ENCODE measurements around the gene PRTN3. TPM values are rescaled to one million over a fixed set of nuclear protein-coding genes. Genes with fewer than 3 reads are reported as not detected.

PRTN3 gene
- 0.14 and 0.16 TPM in 2 replicates for total RNA-seq (2014; rRNA removed; shearing (Covaris generic))

GRCh38 chr19:840519-841206, at the start of gene PRTN3:
PRTN3 (plus strand) TSS chr19:840999; CDS start chr19:841009, 10 bp downstream.
- no peak for DNase-seq (ENCODE audit: low spot score)

GRCh38 chr19:791007-791566, 49.7 kb upstream of the PRTN3 start:
- no peak for DNase-seq (ENCODE audit: low spot score)

DNA sequence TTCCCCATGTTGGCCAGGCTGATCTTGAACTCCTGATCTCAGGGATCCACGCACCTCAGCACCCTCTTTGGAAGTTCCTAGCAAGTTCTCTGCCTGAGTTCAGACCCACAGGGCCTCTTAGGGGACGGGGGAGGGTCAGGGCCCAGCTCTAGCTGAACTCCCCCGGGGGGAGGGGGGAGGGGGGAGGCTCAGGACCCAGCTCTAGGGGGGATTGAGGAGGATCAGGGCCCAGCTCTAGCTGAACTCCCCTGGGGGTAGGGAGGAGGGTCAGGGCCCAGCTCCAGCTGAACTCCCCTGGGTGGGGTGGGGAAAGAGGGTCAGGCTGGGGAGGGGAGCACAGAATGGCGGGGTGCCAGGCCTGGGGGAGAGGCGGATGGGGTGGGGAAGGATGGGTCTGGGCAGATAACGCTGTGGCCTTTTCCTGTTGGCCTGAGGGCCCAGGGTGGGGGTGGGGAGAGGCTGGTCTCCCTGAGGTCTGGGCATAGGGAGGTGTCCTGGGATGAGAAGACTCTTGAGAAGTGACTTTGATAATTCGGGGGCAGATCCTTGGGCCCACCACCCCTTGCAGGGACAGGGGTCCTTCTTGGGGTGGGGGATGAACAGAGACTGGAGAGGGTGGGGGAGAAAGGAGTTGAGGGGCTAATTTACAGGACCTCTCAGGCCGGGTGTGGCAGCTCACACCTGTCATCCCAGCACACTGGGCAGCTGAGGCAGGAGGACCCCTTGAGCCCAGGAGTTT, 49.1 kb upstream of the PRTN3 start:
- no peak for DNase-seq (ENCODE audit: low spot score)

DNA sequence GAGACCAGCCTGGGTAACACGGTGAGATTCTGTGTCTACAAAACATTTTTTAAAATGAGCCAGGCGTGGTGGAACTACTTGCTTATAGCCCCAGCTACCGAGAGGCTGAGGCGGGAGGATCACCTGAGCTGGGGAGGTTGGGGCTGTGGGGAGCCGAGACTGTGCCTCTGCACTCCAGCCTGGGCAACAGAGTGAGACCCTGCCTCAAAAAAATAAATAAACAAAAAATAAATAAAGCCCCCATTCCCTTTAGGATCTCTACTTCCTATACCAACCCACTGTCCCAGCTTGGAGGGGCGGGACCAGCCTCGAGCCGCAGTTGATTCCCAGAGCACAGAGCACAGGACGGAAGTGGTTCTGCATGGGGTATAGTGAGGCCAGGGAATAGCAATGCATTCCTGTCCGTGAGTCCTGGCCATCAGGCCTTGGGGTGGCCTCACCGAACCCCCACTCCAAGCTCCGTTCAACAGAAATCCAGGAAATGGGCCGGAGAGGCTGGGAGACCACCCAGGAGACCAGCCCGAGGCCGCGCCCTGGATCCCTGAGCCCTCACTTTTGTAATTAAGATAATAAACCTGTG, 48.4 kb upstream of the PRTN3 start:
- no peak for DNase-seq (ENCODE audit: low spot score)

GRCh38 chr19:793806-794205, 47.0 kb upstream of the PRTN3 start:
- no peak for DNase-seq (ENCODE audit: low spot score)

DNA sequence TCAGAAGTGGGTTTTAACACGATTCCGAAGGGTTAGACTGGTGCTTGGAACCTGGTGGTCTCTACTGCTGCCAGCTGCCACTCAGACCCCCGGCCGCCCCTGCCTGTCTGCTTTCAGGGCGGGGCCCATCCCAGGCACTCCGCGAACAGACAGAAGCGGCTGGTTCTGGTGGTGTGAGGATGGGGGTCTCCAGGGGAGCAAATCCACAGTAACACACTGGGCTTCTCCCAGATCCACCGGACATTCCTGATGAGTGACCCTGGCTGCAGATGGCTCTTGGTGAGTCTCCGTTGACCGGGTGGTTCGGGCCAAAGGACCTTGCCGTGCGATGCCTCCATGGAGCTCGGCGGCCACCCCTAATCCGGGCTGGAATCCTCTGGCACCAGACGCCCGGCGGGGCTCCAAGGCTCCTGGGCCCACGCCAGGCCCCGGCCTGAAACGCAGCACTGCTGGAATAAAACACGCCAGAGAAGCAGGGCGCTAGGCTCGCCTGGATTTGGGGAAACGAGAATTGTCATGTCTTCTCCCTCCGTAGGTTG, 45.7 kb upstream of the PRTN3 start:
- no peak for DNase-seq (ENCODE audit: low spot score)

- no peak for DNase-seq (ENCODE audit: low spot score)
These were observed 44.9 kb upstream of the PRTN3 start for GRCh38 chr19:795691-796581.

DNA sequence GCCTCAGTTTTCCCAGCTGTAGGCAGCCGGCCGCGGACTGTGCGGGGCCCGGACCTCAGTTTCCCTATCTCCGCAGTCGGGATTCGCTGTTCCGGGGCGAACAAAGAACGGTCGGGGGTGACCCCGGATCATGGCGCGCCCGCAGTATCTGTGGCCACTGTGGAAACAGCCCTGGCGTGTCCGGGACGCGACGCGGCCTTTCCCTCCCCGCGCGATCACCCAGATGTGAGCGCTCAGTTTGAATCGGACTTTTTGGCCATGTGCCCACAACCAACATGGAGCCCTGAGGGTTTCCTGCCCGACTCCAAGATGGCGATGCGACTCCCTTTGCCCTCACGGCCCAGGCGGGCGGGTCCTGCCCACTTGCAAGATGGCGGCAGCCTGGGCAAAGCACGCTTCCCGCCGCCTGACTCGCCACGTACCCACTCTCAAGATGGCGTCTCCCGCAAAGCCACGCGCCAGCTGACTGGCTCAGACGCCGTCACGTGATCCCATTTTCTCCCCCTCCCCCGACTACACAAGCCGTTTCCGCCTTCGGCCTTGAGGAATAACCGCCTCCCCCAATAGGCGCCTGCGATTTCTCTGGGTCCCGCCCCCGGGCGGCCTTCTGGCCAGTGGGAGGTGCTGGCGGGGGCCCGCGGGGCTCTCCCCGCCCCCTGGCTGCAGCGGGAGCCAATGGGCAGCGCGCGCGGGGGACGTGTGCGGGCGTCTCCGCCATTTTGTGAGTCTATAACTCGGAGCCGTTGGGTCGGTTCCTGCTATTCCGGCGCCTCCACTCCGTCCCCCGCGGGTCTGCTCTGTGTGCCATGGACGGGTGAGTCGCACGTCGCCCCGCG, 43.9 kb upstream of the PRTN3 start, which contains the start of gene PTBP1:
TSS of gene PTBP1 (plus strand) at position 761 of the 836 bp plus-strand sequence. CDS start at position 807, 46 bp downstream.
- peak; percentile 100 for DNase-seq (ENCODE audit: low spot score)

GRCh38 chr19:797528-798414, 43.0 kb upstream of the PRTN3 start:
- peak; percentile 73 for DNase-seq (ENCODE audit: low spot score)

DNA sequence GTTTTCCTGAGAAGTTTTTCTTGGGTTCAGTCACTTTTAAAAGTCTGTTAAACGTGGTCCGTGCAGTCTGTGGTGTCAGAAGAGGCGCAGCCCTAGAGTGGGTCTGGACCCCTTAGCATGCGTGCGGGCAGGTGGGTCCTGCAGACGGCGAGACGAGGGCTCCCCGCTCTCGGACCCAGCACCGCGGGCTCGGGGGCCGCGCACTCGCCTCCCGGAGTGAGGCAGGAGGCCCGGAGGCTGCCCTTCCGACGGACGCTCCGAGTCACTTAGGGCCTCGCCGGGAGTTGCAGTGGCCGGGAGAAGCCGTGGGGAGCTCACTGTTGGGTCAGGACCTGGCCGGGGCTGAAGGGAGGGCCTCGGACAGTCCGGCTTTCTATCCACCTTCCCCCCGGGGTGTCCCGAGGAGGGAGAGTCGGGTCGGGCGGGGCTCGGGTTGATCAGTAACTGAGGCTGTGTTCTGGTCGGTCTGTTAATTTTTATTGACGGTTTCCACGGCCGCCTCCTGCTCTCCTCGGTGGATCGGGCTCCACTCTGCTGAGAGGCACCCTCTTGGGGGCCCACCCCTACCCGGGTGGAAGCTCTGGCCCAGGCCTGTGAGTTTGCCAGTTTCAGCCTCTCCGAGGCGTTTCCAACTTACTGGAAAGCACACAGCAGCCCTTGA, 42.3 kb upstream of the PRTN3 start:
- DNase-seq (ENCODE audit: low spot score): no peak

DNA sequence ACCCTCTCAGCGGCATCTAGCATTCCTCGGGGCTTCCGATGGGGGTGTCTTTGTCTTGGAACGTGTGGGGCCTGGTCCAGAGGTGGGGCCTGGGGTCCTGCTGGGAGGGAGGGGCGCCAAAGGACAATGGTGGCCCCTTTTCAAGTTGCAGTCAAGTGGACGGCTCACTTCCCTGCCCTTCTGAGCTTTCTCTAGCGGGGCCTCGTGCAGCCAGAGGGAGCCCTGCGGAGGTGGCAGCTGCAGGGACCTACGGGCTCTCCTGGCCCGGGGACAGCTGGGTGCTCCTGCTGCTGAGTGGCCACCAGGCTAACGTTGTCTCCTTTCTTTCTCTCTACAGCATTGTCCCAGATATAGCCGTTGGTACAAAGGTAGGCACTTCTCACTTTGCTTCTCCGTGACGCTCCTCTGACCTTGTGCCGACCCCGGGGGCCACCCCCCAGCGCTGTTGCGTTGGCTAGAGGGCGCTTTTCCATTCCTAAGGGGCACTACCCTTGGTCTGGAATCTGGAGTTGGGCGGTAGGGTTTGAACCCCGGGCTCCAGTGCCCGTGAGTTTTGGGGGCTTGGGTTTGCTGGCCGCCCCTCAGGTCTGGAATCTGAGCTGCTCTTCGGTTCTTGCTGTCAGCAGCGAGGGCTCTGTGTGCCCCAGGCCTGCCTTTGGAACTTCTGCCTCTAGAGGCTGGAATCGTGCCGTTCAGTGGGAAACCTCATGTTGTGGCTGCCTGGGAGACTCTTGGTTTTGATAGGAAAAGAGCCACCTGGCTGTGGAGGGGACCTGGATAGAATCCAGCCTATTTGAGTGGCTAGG, 41.5 kb upstream of the PRTN3 start:
- no peak for DNase-seq (ENCODE audit: low spot score)

GRCh38 chr19:800360-801029, 40.3 kb upstream of the PRTN3 start:
- DNase-seq (ENCODE audit: low spot score): no peak

DNA sequence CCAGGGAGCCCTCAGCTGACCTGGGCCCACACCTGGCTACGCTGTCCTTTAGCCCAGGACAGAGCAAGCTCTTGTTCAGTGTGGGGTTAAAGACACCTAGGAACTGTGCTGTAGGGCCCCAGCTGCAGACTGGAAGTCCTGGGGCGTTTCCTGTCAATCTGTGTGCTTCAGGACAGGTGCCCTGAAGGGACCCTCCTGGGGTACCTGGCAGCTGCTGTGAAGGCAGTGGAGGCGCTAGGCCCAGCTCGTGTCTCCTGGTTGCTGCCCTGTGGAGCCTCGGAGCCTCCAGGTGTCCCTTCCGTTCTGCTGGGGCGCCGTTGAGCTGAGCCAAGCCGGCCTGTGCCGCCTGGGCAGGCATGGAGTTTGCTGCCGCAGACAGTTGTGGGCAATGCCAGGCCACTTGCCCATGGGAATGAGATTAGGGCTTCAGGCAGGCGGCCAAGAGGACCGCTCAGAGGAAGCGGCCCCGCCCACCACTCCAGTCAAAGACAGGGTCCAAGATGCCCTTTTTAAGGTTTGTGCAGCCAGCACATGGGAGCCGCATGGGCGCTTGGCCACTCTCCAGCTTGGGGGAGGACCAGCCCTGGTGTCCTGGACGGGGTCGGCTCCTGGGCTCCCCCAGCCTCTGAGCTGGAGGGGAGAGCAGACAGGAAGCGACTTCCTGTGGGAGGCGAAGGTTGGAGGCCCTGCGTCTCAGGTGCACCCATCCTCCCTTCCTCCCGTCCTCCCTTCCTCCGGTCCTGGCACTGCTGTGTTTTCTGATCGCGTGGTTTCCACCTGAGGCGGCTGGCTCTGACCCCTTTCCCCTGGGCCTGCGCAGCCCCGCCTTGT, 39.6 kb upstream of the PRTN3 start:
- peak; percentile 75 for DNase-seq (ENCODE audit: low spot score)

DNA sequence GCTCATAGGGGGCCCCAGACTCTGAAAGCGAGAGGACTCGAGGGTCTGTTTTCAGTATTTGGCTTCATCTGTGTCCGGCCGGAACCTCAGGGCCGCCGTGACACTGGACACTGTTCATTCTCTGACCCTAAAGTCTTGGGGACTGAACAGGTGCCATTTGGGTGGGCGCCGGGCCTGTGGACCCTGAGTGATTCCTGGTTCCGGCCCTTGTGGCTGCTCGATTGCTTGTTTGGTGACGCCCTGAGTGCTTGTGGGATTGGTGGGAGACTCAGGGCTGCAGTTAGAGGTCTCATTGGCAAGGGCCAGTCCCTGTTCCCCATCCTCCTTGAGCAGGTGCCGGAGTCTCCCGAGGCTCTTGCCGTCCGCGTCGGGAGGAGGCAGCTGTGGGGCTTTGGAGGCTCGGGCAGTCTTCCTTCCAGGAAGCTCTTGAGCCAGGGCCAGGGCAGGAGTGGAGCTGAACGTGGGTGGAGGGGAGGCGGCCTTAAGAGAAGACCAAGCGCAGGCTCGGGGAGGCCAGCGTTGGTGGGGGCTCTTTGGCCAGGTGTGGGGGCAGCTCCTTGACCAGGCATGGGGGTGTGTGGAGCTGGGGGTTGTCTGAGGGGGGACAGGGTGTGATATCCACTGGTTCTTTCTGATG, 38.8 kb upstream of the PRTN3 start:
- no peak for DNase-seq (ENCODE audit: low spot score)

DNA sequence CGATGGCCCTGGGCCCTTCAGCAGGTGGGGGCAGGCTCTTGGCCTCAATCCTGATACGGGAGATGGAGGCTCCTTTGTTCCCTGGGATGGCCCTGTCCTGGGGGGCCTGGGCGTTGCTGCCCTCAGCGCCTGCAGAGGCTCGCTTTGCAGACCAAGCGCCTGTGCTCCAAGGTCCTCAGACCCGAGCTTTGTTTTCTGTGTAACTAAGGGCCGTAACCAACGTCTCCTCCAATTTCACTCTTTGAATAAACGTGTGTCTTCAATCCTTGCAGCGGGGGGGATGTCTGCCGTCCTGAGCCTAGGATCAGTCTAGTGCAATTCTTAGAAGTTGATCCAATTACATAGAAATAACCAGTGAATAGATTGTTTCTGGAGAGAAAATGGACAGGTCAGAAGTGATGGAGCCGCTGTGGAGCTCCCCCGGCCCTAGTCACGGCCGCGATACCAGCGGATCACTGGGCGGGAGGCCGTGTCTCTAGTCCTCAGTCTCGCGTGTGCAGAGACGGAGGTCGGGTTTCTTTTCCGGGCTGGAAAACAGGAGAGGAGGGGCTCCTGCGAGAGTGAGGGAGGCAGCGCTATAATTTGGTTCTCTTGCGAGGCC, 38.2 kb upstream of the PRTN3 start:
- no peak for DNase-seq (ENCODE audit: low spot score)

All from A172 (cell line).